ENCODE measurements around the gene SMIM11. TPM values are rescaled to one million over a fixed set of nuclear protein-coding genes. Genes with fewer than 3 reads are reported as not detected.
"Not testable (repeated sequence)": the region's sequence is repeated elsewhere in the genome, so short reads cannot be mapped to it uniquely, and the experiment has no call there.

The SMIM11 gene, protein sequence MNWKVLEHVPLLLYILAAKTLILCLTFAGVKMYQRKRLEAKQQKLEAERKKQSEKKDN
- total RNA-seq: 10 to 100 TPM; 16.4 to 16.5 TPM

DNA sequence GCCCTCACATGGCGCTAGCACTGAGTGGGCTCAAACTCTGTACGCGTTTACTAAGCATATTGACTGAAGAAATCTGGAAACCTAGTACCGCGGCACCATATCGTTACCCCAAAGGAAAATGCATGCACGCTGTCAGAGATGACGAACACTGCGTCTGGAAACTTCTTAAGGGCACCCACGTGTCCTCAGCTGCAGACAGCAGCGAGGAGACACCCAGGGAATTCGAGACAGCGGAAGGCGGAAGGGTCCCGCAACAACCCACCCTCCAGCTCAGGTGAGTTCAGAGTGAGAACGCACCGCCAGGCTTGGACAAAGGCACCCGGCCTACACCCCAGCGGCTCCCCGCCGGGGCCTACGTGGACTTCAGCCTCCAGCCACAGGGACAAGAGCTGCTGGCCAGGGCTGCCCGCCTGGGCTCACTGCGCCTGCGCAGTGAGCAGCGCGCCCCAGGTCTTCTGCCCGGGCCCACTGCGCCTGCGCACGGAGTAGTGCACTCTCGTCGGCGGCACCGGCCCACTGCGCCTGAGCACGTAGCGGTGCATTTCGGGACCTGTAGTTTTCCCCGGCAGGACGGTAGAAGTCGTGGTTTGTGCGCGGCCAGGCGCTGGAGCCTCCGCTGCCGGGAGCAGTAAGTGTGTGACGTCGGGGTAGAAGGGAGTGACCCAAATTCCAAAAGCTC, at the start of gene SMIM11:
TSS of gene SMIM11 (plus strand) at position 568 of the 679 bp plus-strand sequence. CDS start 3,998 bp downstream, outside the sequence.
- H3K27me3 Mint-ChIP-seq (ENCODE audit: low read depth); DNase-seq; intact Hi-C loops (cut with micrococcal nuclease); H3K4me3 Mint-ChIP-seq; H3K9me3 Mint-ChIP-seq; CTCF ChIA-PET; H3K27ac Mint-ChIP-seq; H3K4me1 Mint-ChIP-seq (ENCODE audit: low read depth); H3K36me3 Mint-ChIP-seq (ENCODE audit: low read depth): not testable (repeated sequence)

DNA sequence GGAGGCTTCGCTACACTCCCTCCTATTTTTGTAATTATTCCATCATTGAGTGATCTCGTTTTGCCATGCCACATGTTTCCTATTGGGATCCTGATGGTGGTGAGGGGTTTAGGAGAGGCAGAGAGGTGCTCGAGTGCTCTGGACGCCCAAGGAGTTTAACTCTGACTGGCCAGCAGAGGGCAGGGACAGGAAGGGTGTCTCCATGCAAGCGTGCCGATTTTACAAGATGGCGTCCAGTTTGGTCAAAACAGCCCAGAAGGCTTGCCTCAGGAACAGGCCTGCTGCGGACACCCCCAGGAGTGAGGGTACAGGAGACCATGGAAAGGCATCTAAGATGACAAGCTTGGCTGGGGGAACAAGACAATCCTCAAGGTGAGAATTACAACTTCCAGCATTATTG, 45.3 kb upstream of the SMIM11 start:
- no peak overlapping the region for H3K27ac Mint-ChIP-seq
- no peak overlapping the region for H3K4me3 Mint-ChIP-seq
- no peaks in the 10 kb centered on the region for H3K27me3 Mint-ChIP-seq (ENCODE audit: low read depth)
- no peaks in the 10 kb centered on the region for H3K4me1 Mint-ChIP-seq (ENCODE audit: low read depth)
- intact Hi-C loops (cut with micrococcal nuclease): no loop called here
- CTCF ChIA-PET: no interaction called here
- DNase-seq: no peak
- H3K36me3 Mint-ChIP-seq (ENCODE audit: low read depth): no peaks in the 10 kb centered on the region
- peaks cover 5% of the 10 kb centered on the region for H3K9me3 Mint-ChIP-seq

DNA sequence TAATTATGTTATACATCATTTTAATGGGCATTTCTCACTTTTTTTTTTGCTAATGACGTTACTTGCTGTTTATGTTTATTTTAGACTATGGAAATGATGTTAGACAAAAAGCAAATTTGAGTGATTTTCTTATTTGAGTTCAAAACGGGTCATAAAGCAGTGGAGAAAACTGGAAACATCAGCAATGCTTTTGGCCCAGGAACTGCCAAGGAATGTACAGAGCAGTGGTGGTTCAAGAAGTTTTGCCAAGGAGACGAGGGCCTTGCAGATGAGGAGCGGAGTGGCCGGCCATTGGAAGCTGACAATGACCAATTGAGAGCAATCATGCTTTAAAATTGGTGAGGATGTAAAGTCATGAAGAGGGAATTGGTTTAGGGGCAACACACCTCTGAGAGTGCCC, 43.6 kb upstream of the SMIM11 start:
- Mint-ChIP-seq H3K9me3 (peaks cover 5% of the 10 kb centered on the region), H3K4me3 (no peak overlapping the region), H3K27ac (no peak overlapping the region), H3K27me3 (ENCODE audit: low read depth) (no peaks in the 10 kb centered on the region), H3K36me3 (ENCODE audit: low read depth) (no peaks in the 10 kb centered on the region), H3K4me1 (ENCODE audit: low read depth) (no peaks in the 10 kb centered on the region)
- CTCF ChIA-PET: interaction anchor here (1.4 kb wide), 1 partner anchor 16 kb away, joined by 3 read pairs; no protein-coding TSS in a partner anchor
- no peak for DNase-seq
- intact Hi-C loops (cut with micrococcal nuclease): no loop called here

DNA sequence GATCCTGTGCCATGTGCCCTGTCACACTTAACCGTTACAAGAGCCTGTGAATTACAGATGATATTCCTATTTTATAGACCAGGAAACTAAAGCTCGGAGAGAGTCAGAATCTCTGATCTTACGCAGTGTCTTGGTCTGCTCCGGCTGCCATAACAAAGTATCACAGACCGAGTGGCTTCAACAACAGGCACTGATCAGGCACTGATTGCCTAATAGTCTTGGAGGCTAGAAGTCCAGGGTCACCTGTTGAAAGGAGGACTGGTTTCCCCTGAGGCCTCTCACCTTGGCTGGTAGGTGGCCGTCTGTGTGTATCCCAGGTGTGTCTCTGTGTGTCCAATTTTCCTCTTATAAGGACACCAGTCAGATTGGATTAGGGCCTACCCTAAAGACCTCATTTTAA, 43.0 kb upstream of the SMIM11 start:
- no peak for DNase-seq
- no peaks in the 10 kb centered on the region for H3K36me3 Mint-ChIP-seq (ENCODE audit: low read depth)
- no peak overlapping the region for H3K4me3 Mint-ChIP-seq
- H3K27ac Mint-ChIP-seq: no peak overlapping the region
- intact Hi-C loops (cut with micrococcal nuclease): no loop called here
- CTCF ChIA-PET: interaction anchor here (2.5 kb wide), 1 partner anchor 408 kb away, joined by 10 read pairs; no protein-coding TSS in a partner anchor
- H3K27me3 Mint-ChIP-seq (ENCODE audit: low read depth): no peaks in the 10 kb centered on the region
- no peaks in the 10 kb centered on the region for H3K4me1 Mint-ChIP-seq (ENCODE audit: low read depth)
- H3K9me3 Mint-ChIP-seq: peaks cover 5% of the 10 kb centered on the region

DNA sequence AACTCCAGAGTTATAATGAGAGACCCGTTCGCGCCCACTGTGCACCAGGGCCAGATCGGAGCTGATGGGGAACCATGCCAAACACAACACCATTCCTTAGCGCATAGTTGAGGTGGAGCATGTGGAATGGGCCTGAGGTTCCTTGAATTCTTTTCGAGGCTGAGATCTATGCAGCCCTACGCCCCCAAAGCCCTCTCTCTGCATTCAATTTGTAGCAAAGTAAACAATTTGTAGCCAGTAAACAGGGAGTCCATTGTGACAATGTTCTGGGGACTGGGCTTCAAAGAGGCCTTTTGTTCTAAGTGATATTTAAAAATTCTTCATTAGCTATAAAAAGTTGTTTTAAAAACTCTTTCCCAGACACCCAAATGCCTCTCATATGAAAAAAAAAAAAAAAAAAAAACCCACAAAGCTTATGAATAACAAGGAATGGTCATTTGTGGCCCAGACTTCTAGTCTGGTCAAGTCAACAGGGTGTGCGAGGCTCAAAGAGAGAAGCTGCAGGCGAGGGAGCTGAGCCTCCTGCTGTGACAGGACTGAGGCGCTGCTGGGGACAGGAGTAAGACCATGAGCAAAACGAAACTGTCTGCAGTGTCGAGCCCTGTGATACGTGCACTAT, 42.1 kb upstream of the SMIM11 start:
- CTCF ChIA-PET: interaction anchor here (0.6 to 2.5 kb wide), 4 partner anchors 14 to 409 kb away, joined by 3 to 10 read pairs (median 4); no protein-coding TSS in a partner anchor
- DNase-seq: no peak
- Mint-ChIP-seq H3K9me3 (peaks cover 5% of the 10 kb centered on the region), H3K36me3 (ENCODE audit: low read depth) (no peaks in the 10 kb centered on the region), H3K4me1 (ENCODE audit: low read depth) (no peaks in the 10 kb centered on the region), H3K27ac (no peak overlapping the region), H3K27me3 (ENCODE audit: low read depth) (no peaks in the 10 kb centered on the region), H3K4me3 (no peak overlapping the region)
- intact Hi-C loops (cut with micrococcal nuclease): no loop called here

DNA sequence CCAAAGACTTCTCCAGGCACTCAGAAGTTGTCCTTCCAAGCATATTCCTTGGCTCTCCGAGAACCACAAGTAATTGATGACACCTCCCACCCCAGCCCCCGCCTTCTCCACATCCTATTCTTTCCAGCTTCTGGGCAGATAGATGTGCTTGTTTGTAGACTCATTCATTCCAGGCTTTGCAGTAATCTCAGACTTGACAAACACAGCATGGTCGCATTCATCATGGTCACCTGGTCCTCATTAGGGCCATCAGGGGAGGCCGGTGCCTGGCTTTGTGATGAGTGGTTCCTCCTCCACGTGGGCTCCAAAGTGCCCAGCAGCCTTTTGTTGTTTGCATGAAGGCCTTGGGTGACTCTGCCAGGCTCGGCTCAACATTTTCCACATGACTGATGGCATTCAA, 40.0 kb upstream of the SMIM11 start:
- no peaks in the 10 kb centered on the region for H3K27me3 Mint-ChIP-seq (ENCODE audit: low read depth)
- CTCF ChIA-PET: interaction anchor here (2.6 kb wide), 1 partner anchor 12 kb away, joined by 14 read pairs; no protein-coding TSS in a partner anchor
- no peak overlapping the region for H3K4me3 Mint-ChIP-seq
- no peak overlapping the region for H3K27ac Mint-ChIP-seq
- H3K9me3 Mint-ChIP-seq: no peaks in the 10 kb centered on the region
- intact Hi-C loops (cut with micrococcal nuclease): no loop called here
- H3K36me3 Mint-ChIP-seq (ENCODE audit: low read depth): no peaks in the 10 kb centered on the region
- DNase-seq: no peak
- H3K4me1 Mint-ChIP-seq (ENCODE audit: low read depth): no peaks in the 10 kb centered on the region

DNA sequence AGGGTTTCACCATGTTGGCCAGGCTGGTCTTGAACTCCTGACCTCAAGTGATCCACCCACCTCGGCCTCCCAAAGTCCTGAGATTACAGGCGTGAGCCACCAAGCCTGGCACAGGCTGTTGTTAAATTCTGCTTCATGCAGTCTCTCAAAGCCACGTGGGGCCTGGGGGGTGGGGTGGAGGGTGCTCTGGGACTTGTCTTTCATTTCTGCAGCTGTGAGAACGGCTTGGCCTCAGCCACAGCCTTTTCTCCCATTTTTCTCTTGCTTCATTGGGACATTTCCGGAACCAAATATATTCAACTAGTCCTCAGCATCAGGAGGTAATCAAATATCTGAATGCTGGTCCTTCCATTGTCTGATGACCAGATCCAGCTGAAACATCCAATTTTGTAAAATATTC, 39.1 kb upstream of the SMIM11 start:
- Mint-ChIP-seq H3K4me1 (ENCODE audit: low read depth) (no peaks in the 10 kb centered on the region), H3K27me3 (ENCODE audit: low read depth) (no peaks in the 10 kb centered on the region), H3K4me3 (no peak overlapping the region), H3K9me3 (no peaks in the 10 kb centered on the region), H3K36me3 (ENCODE audit: low read depth) (no peaks in the 10 kb centered on the region), H3K27ac (no peak overlapping the region)
- CTCF ChIA-PET: interaction anchor here (0.7 to 2.6 kb wide), 2 partner anchors 12 to 626 kb away, joined by 3 to 14 read pairs; no protein-coding TSS in a partner anchor
- no peak for DNase-seq
- intact Hi-C loops (cut with micrococcal nuclease): no loop called here

DNA sequence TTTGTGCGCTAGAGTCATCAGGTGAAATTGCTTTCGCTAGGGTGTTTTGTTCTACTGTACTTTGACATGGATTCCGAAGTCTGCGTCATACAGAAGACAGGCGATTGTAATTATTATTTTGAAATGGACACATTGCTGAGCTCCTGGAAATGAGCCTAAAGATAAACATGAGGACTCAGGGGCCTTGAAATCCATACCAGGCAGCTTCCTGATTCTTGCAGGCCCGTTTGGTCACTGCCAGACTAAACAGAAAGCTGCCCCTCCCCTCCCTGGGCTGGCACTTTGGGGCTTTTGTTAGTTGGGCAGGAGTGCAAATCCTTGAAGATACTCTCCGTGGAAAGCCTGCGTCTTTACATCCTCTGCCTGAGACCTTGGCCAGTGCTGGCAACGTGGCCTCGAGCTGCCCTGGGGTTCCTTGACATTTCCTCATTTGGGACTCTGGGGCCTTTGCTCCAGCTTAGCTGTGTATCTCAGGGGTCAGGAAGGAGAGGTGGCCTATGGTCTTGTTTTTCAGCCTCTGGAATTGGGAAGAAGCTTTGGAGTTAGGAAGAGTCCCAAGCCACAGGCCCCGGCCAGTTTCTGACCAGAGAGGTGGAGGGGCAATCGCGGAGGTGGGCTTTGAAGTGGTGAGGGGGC, 38.4 kb upstream of the SMIM11 start:
- CTCF ChIA-PET: interaction anchor here (2.6 kb wide), 1 partner anchor 11 kb away, joined by 14 read pairs; no protein-coding TSS in a partner anchor
- H3K27me3 Mint-ChIP-seq (ENCODE audit: low read depth): no peaks in the 10 kb centered on the region
- H3K4me1 Mint-ChIP-seq (ENCODE audit: low read depth): no peaks in the 10 kb centered on the region
- intact Hi-C loops (cut with micrococcal nuclease): no loop called here
- H3K36me3 Mint-ChIP-seq (ENCODE audit: low read depth): no peaks in the 10 kb centered on the region
- H3K9me3 Mint-ChIP-seq: no peaks in the 10 kb centered on the region
- no peak overlapping the region for H3K27ac Mint-ChIP-seq
- H3K4me3 Mint-ChIP-seq: no peak overlapping the region
- DNase-seq: no peak

DNA sequence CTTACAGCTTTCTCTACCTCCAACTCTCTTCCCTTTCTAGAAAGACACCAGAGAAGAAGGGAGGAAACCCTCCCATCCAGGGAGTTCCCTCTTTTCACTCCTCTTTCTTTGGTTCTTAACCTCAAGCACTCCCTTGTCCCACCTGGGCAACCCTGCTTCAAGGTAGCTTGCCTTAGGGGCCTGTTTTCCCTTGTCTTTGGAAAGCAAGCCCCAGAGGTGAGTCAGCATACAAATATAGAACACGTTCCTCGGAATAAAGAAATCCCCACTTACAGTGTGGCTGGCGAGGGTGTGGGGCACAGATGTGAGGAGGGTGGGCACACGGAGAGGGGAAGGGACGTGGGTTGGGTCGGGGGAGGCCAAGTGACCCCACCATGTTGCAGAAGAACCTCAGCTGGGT, 37.6 kb upstream of the SMIM11 start:
- H3K27ac Mint-ChIP-seq: no peak overlapping the region
- H3K4me1 Mint-ChIP-seq (ENCODE audit: low read depth): no peaks in the 10 kb centered on the region
- H3K27me3 Mint-ChIP-seq (ENCODE audit: low read depth): no peaks in the 10 kb centered on the region
- no peaks in the 10 kb centered on the region for H3K9me3 Mint-ChIP-seq
- no peaks in the 10 kb centered on the region for H3K36me3 Mint-ChIP-seq (ENCODE audit: low read depth)
- DNase-seq: no peak
- CTCF ChIA-PET: interaction anchor here (2.6 kb wide), 1 partner anchor 10 kb away, joined by 14 read pairs; no protein-coding TSS in a partner anchor
- intact Hi-C loops (cut with micrococcal nuclease): no loop called here
- no peak overlapping the region for H3K4me3 Mint-ChIP-seq

DNA sequence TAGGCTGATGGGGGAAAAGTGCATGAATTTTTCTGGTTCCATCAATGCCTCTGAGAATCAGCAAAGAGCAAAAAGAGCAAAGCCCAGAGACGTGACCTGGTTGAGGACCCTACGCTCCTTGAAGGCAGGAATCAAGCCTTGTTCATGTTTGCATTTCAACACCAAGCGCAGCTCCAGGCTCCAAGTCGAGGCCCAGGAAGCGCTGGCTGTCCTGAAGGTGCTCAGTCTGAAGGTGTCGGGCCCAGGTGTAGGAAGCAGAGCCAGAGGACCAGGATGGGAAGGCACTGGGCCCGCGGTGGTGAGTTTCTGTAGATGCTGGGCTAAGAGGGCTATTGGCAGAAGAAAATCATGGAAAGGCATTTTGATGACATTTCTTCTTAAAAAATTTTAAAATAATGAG, 37.1 kb upstream of the SMIM11 start:
- no peak overlapping the region for H3K4me3 Mint-ChIP-seq
- H3K4me1 Mint-ChIP-seq (ENCODE audit: low read depth): no peaks in the 10 kb centered on the region
- H3K27ac Mint-ChIP-seq: no peak overlapping the region
- intact Hi-C loops (cut with micrococcal nuclease): no loop called here
- no peaks in the 10 kb centered on the region for H3K36me3 Mint-ChIP-seq (ENCODE audit: low read depth)
- CTCF ChIA-PET: interaction anchor here (1.6 kb wide), 1 partner anchor 10 kb away, joined by 8 read pairs; no protein-coding TSS in a partner anchor
- H3K9me3 Mint-ChIP-seq: no peaks in the 10 kb centered on the region
- no peak for DNase-seq
- no peaks in the 10 kb centered on the region for H3K27me3 Mint-ChIP-seq (ENCODE audit: low read depth)

DNA sequence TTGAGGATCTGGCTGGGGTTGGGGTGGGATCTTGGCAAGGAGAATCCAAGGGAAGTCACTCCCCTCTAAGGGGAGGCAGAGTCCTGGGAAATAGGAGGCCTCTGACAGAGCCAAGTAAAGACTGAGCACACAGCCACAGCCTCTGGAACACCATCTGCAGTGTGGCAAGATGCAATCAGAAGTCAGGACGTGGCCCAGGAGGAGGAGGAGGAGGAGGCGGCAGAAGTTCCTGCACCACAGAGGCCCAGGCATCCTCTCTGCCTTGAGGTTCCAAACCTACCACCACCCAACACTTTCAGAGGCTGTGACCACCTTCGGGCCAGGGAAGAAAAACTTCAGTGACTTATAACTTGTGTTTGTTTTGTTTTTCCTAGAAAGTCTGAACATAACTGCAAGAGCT, 35.2 kb upstream of the SMIM11 start:
- Mint-ChIP-seq H3K9me3 (no peaks in the 10 kb centered on the region), H3K27ac (no peak overlapping the region), H3K4me3 (no peak overlapping the region), H3K36me3 (ENCODE audit: low read depth) (no peaks in the 10 kb centered on the region), H3K4me1 (ENCODE audit: low read depth) (no peaks in the 10 kb centered on the region), H3K27me3 (ENCODE audit: low read depth) (no peaks in the 10 kb centered on the region)
- no peak for DNase-seq
- intact Hi-C loops (cut with micrococcal nuclease): no loop called here
- CTCF ChIA-PET: interaction anchor here (1.6 kb wide), 2 partner anchors 8 to 417 kb away, joined by 8 read pairs; no protein-coding TSS in a partner anchor

DNA sequence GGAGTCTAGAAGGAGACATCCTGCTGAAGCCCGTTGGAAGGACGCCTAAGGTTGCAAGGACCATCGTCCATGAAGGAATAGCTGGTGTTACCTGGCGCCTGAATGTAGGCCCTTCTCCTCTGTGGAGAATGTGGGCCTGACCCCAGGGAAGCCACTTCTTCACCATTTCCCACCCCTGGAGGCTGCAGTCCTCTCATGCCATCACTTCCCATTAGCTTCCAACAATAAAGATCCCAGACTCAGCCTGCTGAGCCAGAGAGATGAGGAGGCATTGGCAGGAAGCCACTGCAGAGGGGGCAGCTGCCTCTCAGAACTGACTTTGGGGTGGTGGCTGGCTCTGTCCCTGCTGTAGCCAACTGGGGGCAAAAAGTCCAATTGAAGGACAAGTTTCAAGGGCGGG, 32.8 kb upstream of the SMIM11 start:
- intact Hi-C loops (cut with micrococcal nuclease): no loop called here
- CTCF ChIA-PET: interaction anchor here (0.7 to 10.5 kb wide), 2 partner anchors 419 to 472 kb away, joined by 5 to 168 read pairs; no protein-coding TSS in a partner anchor
- DNase-seq: no peak
- Mint-ChIP-seq H3K9me3 (no peaks in the 10 kb centered on the region), H3K4me3 (no peak overlapping the region), H3K27me3 (ENCODE audit: low read depth) (no peaks in the 10 kb centered on the region), H3K27ac (no peak overlapping the region), H3K36me3 (ENCODE audit: low read depth) (no peaks in the 10 kb centered on the region), H3K4me1 (ENCODE audit: low read depth) (no peaks in the 10 kb centered on the region)
